IMR-90 (cell line): ENCODE measurements around the gene PLEKHJ1. TPM values are rescaled to one million over a fixed set of nuclear protein-coding genes. Genes with fewer than 3 reads are reported as not detected.

Experiments used
- ATAC-seq: fragments of 200-7000 bp; cut with Tn5 transposase; 2 replicates; pipeline ENCODE4 v1.9.1; 2020; ENCODE audit warnings: low read depth, mild to moderate bottlenecking, moderate library complexity
- BruUV-seq: library from RNA; stranded (reverse); fragments of 400-500 nt; replicated peaks from 2 replicates; lab custom pipeline; 2021; lab: Mats Ljungman, UMichigan
- CTCF ChIA-PET: fragments of 300-600 bp; formaldehyde crosslinking; extraction: SDS; loops from one replicate; lab custom pipeline; 2021; ENCODE audit warnings: antibody characterized with exemption; lab: Yijun Ruan, JAX
- POLR2A ChIA-PET: fragments of 300-600 bp; sonication (Branson Sonifier 250); formaldehyde crosslinking; loops from one replicate; lab custom pipeline; 2022; ENCODE audit warnings: antibody characterized with exemption; ENCODE audit not compliant: unreplicated experiment; lab: Charles Lee
- DNase-seq: peaks from one replicate; pipeline ENCODE4 v3.0.0; 2013
- H2AFZ ChIP-seq: replicated peaks from 2 replicates; pipeline ENCODE3; 2013; ENCODE audit warnings: low read length, mild to moderate bottlenecking; ENCODE audit not compliant: poor library complexity
- H2AK5ac ChIP-seq: 2 replicates; pipeline ENCODE4 v1.6.1; 2013; ENCODE audit warnings: low read depth, low read length, inconsistent platforms
- H2AK9ac ChIP-seq: replicated peaks from 2 replicates; pipeline ENCODE3; 2013; ENCODE audit warnings: mild to moderate bottlenecking, low read depth, low read length, moderate library complexity; ENCODE audit not compliant: poor library complexity
- H2BK120ac ChIP-seq: 2 replicates; pipeline ENCODE4 v1.6.1; 2013; ENCODE audit warnings: low read depth, low read length, inconsistent platforms
- H2BK15ac ChIP-seq: 3 replicates; pipeline ENCODE4 v1.6.1; 2013; ENCODE audit warnings: low read depth, low read length, inconsistent platforms
- H2BK20ac ChIP-seq: 2 replicates; pipeline ENCODE4 v1.6.1; 2013; ENCODE audit warnings: low read depth, mild to moderate bottlenecking, inconsistent platforms, low read length, moderate library complexity
- H2BK5ac ChIP-seq: 2 replicates; pipeline ENCODE4 v1.6.1; 2013; ENCODE audit warnings: mild to moderate bottlenecking, low read depth, low read length, inconsistent platforms; ENCODE audit not compliant: poor library complexity, severe bottlenecking
- H3K14ac ChIP-seq: replicated peaks from 2 replicates; pipeline ENCODE4 v1.6.1; 2013; ENCODE audit warnings: low read depth, low read length, inconsistent platforms
- H3K18ac ChIP-seq: 2 replicates; pipeline ENCODE4 v1.6.1; 2013; ENCODE audit warnings: low read depth, low read length, control low read depth
- H3K23ac ChIP-seq: 2 replicates; pipeline ENCODE4 v1.6.1; 2013; ENCODE audit warnings: low read depth, low read length, inconsistent platforms
- H3K27ac ChIP-seq: 2 replicates; pipeline ENCODE4 v1.5.1; 2013; ENCODE audit warnings: mild to moderate bottlenecking, control low read depth, low read length; ENCODE audit not compliant: insufficient read depth
- H3K27me3 ChIP-seq: 2 replicates; pipeline ENCODE4 v1.6.1; 2013; ENCODE audit warnings: low read length; ENCODE audit not compliant: control insufficient read depth, insufficient read depth
- H3K36me3 ChIP-seq: 2 replicates; pipeline ENCODE4 v1.6.1; 2013; ENCODE audit warnings: low read length, mixed read lengths; ENCODE audit not compliant: control insufficient read depth, insufficient read depth
- H3K4ac ChIP-seq: 2 replicates; pipeline ENCODE4 v1.6.1; 2013; ENCODE audit warnings: low read depth, low read length, inconsistent platforms
- H3K4me1 ChIP-seq: 2 replicates; pipeline ENCODE4 v1.6.1; 2013; ENCODE audit warnings: low read length, mixed read lengths; ENCODE audit not compliant: control insufficient read depth, insufficient read depth
- H3K4me2 ChIP-seq: 2 replicates; pipeline ENCODE4 v1.6.1; 2013; ENCODE audit warnings: low read depth, mild to moderate bottlenecking, control low read depth, low read length, moderate library complexity
- H3K4me3 ChIP-seq: 2 replicates; pipeline ENCODE4 v1.5.1; 2013; ENCODE audit warnings: low read depth, mild to moderate bottlenecking, control low read depth, low read length, moderate library complexity; ENCODE audit not compliant: insufficient read depth
- H3K56ac ChIP-seq: 2 replicates; pipeline ENCODE4 v1.6.1; 2013; ENCODE audit warnings: low read length, inconsistent platforms; ENCODE audit not compliant: insufficient read depth; ENCODE audit errors: extremely low read depth
- H3K79me1 ChIP-seq, 2 experiments: 2 replicates each; pipeline ENCODE4 v1.6.1; 2013; ENCODE audit warnings: low read length in 2 of 2, inconsistent platforms in 1 of 2, low read depth in 1 of 2
- H3K9ac ChIP-seq: 2 replicates; pipeline ENCODE4 v1.6.1; 2013; ENCODE audit warnings: low read depth, low read length, control low read depth
- H3K9me1 ChIP-seq: 2 replicates; pipeline ENCODE4 v1.6.1; 2013; ENCODE audit warnings: low read length, inconsistent platforms; ENCODE audit not compliant: insufficient read depth
- H3K9me3 ChIP-seq: 2 replicates; pipeline ENCODE4 v1.6.1; 2013; ENCODE audit warnings: low read length; ENCODE audit not compliant: control insufficient read depth, insufficient read depth
- H4K20me1 ChIP-seq: 2 replicates; pipeline ENCODE4 v1.6.1; 2013; ENCODE audit warnings: low read length, inconsistent platforms; ENCODE audit not compliant: insufficient read depth
- H4K5ac ChIP-seq: 2 replicates; pipeline ENCODE4 v1.6.1; 2013; ENCODE audit warnings: mild to moderate bottlenecking, low read depth, low read length, control low read depth
- H4K8ac ChIP-seq, 2 experiments: 2 replicates each; pipeline ENCODE4 v1.6.1; 2013; ENCODE audit warnings: low read depth in 2 of 2, low read length in 2 of 2, control low read depth in 1 of 2, inconsistent platforms in 1 of 2
- H4K91ac ChIP-seq: 2 replicates; pipeline ENCODE4 v1.6.1; 2013; ENCODE audit warnings: low read depth, low read length, inconsistent platforms; ENCODE audit not compliant: insufficient read depth
- BHLHE40 ChIP-seq: fragments of 150-350 bp; IDR thresholded peaks from 2 replicates; pipeline ENCODE4 v1.6.1; 2016; ENCODE audit warnings: mild to moderate bottlenecking, low read depth, low read length
- MAFK ChIP-seq: IDR thresholded peaks from 2 replicates; pipeline ENCODE4 v1.6.1; 2012; ENCODE audit warnings: low read depth, low read length, improper control_type of control experiment
- MXI1 ChIP-seq: IDR thresholded peaks from 2 replicates; pipeline ENCODE4 v1.6.1; 2012; ENCODE audit warnings: low read depth, mild to moderate bottlenecking, low read length, moderate library complexity, borderline replicate concordance
- POLR2A ChIP-seq: IDR thresholded peaks from 2 replicates; pipeline ENCODE4 v1.6.1; 2012; ENCODE audit warnings: mild to moderate bottlenecking, low read depth, low read length
- RCOR1 ChIP-seq: IDR thresholded peaks from 2 replicates; pipeline ENCODE4 v1.6.1; 2012; ENCODE audit warnings: mild to moderate bottlenecking, low read length, improper control_type of control experiment; ENCODE audit not compliant: insufficient replicate concordance
- SMC3 ChIP-seq: fragments of 150-350 bp; IDR thresholded peaks from 2 replicates; pipeline ENCODE4 v1.6.1; 2016; ENCODE audit warnings: low read depth, mild to moderate bottlenecking, antibody characterized with exemption, low read length, moderate library complexity
- WGBS, 2 experiments: methylation state at CpG; one replicate each; pipeline versions ENCODE4 v1.1.5 to v1.1.7; 2013; ENCODE audit warnings: missing lambda C conversion rate in 2 of 2; ENCODE audit not compliant: insufficient read length in 1 of 2; ENCODE audit errors: extremely low coverage in 2 of 2; 5-methylcytosine and 5-hydroxymethylcytosine counted together
- dilution Hi-C: fragments of 300-500 bp; cut with HindIII; formaldehyde crosslinking; loops from one replicate; pipeline ENCODE4 v1.14.3; 2018; ENCODE audit warnings: low sequenced_read_pairs; ENCODE audit not compliant: unreplicated experiment
- in situ Hi-C: fragments of 300-500 bp; cut with MboI; formaldehyde crosslinking; loops from 3 replicates; pipeline ENCODE4 v1.14.3; 2019; ENCODE audit warnings: low sequenced_read_pairs, inconsistent platforms, mixed read lengths
- intact Hi-C: fragments of 100-400 bp; cut with micrococcal nuclease; formaldehyde crosslinking; loops from 2 replicates; pipeline ENCODE4 v1.10.0; 2022
- polyA plus RNA-seq, 3 experiments: library from polyadenylated mRNA; depleted of rRNA; stranded (reverse); fragments of >200 nt; gene quantifications; 2 replicates each; pipeline ENCODE4 v1.2.3, GENCODE V29; 2012; ENCODE audit warnings: low replicate concordance in 1 of 3
- total RNA-seq: library from RNA; depleted of rRNA; stranded (reverse); fragments of >200 nt; gene quantifications from 2 replicates; pipeline ENCODE4 v1.2.3, GENCODE V29; 2012

The PLEKHJ1 gene
- total and polyA plus RNA-seq, 2 of the 4 experiments (the other 2 are of a cell fraction): 31.7 to 62.8 TPM

- Histone ChIP-seq H3K14ac (peak overlapping the region; percentile 87; the same call in 1 of the 2 replicates), H3K4ac (peak overlapping the region; percentile 68), H3K27ac (peak overlapping the region; percentile 69), H3K56ac (peak overlapping the region; percentile 78; the same call in 1 of the 2 replicates), H3K4me3 (no peak overlapping the region), H3K23ac (peak overlapping the region; percentile 46), H3K18ac (no peak overlapping the region), H3K9me3 (no peaks in the 10 kb centered on the region), H3K9ac (no peak overlapping the region), H3K27me3 (no peaks in the 10 kb centered on the region), H2AK5ac (peak overlapping the region; percentile 85), H2AFZ (peak overlapping the region; percentile 49), H2BK5ac (peak overlapping the region; percentile 56), H2BK120ac (peak overlapping the region; percentile 75), H3K4me2 (peak overlapping the region; percentile 67), H2AK9ac (peak overlapping the region; percentile 26), H4K5ac (no peak overlapping the region), H2BK20ac (peak overlapping the region; percentile 22), H3K36me3 (peaks cover 42% of the 10 kb centered on the region), H3K4me1 (peaks cover 24% of the 10 kb centered on the region), H2BK15ac (peak overlapping the region; percentile 26; the same call in 1 of the 3 replicates), H4K91ac (peak overlapping the region; percentile 29), H4K20me1 (peaks cover 78% of the 10 kb centered on the region), H4K8ac (peak overlapping the region in 1 of 2 experiments; percentile 78; a peak in 1 of 4 replicates), H3K9me1 (peaks cover 29% of the 10 kb centered on the region), H3K79me1 (peaks cover 7 to 86% of the 10 kb centered on the region in 2 experiments; a peak in 3 of 4 replicates)
- 51% methylated on average over 4 of the region's 28 CpGs; no CpG with 5 or more reads in 1 of the 2 experiments for WGBS, 2 experiments
- dilution Hi-C loops (no loop called here), intact Hi-C loops (loop anchor here (1.0 kb wide), 2 partner anchors 17 to 49 kb away; no protein-coding TSS in a partner anchor), in situ Hi-C loops (no loop called here)
- DNase-seq (peak; percentile 95), ATAC-seq (peak; percentile 96)
- ChIA-PET POLR2A (no interaction called here), CTCF (interaction anchor here (0.8 to 1.6 kb wide), 2 partner anchors 30 kb away, joined by 3 read pairs; no protein-coding TSS in a partner anchor)
- no TSS peak for BruUV-seq
- TF ChIP-seq MXI1: peak; percentile 52; the same call in 1 of the 2 replicates
- peak; percentile 74 for TF ChIP-seq POLR2A
- TF ChIP-seq BHLHE40: no peak; the same call in 1 of the 2 replicates
- TF ChIP-seq MAFK: 0 out of 2 replicates have a peak, but pooled peaks have one; percentile 38
- peak; percentile 36 for TF ChIP-seq RCOR1
- peak; percentile 23; the same call in 1 of the 2 replicates for TF ChIP-seq SMC3
These were observed 49.9 kb downstream of the PLEKHJ1 start for GRCh38 chr19:2186071-2186846.
